ENCODE results near the gene NUDT16L1.

- TF ChIP-seq CTCF (IDR thresholded peaks at IDR 0.05; ENCODE audit: low read length) (no peak), EZH2 (IDR thresholded peaks at IDR 0.05; ENCODE audit: borderline replicate concordance, low read length) (no peak)
Measured at GRCh38 chr16:4659363-4660353, 33.7 kb upstream of the NUDT16L1 start.
